Stimulated activated CD4-positive, alpha-beta T cell treated with anti-CD3 and anti-CD28 coated beads, Interleukin-1b, Interleukin-23, amount 100 ng/mL, for 4 hours (primary cell): Measurements from ENCODE around the gene ZNF526.

Experiments
- DNase-seq, 2 donors: peaks; one replicate each; pipeline ENCODE4 v3.0.0-alpha.2; 2020; ENCODE audit warnings: low read depth in 2 of 2

The ZNF526 gene

GRCh38 chr19:42196011-42197001 is 23.8 kb upstream of the ZNF526 start:
- no peak for DNase-seq

- DNase-seq: no peak
These were observed 22.7 kb upstream of the ZNF526 start for GRCh38 chr19:42197375-42197817.

GRCh38 chr19:42198676-42199439 is 21.3 kb upstream of the ZNF526 start:
- DNase-seq: no peak

GRCh38 chr19:42199440-42200115 is 20.5 kb upstream of the ZNF526 start:
- DNase-seq: peak in 1 of 2 donors; percentile 31

GRCh38 chr19:42200116-42200715 is 19.9 kb upstream of the ZNF526 start:
- no peak for DNase-seq

GRCh38 chr19:42201489-42202289 is 18.4 kb upstream of the ZNF526 start:
- no peak for DNase-seq

GRCh38 chr19:42202290-42202880 is 17.7 kb upstream of the ZNF526 start:
- no peak for DNase-seq

- DNase-seq: no peak
These were observed 16.4 kb upstream of the ZNF526 start for GRCh38 chr19:42203700-42204099.

- no peak for DNase-seq
These were observed 15.4 kb upstream of the ZNF526 start for GRCh38 chr19:42204664-42205063.

- DNase-seq: no peak
These were observed 13.0 kb upstream of the ZNF526 start for GRCh38 chr19:42206871-42207755.

- DNase-seq: no peak
These were observed 12.3 kb upstream of the ZNF526 start for GRCh38 chr19:42207767-42208271.

GRCh38 chr19:42208612-42209011 is 11.5 kb upstream of the ZNF526 start:
- no peak for DNase-seq

- no peak for DNase-seq
These were observed 7.2 kb upstream of the ZNF526 start for GRCh38 chr19:42212886-42213285.

GRCh38 chr19:42214810-42215485 is 5.2 kb upstream of the ZNF526 start:
- no peak for DNase-seq

GRCh38 chr19:42216653-42217519 is 3.2 kb upstream of the ZNF526 start:
- peak in 1 of 2 donors; percentile 21 for DNase-seq

- peak; percentile 99 to 100 for DNase-seq
These were observed 2.3 kb upstream of the ZNF526 start, which contains the start of gene DEDD2 for GRCh38 chr19:42217520-42218437. Gene DEDD2, minus strand, starts transcription at chr19:42217677. Its CDS starts 670 bp downstream, at chr19:42217007.
